Osteoblast (primary cell): ENCODE measurements around the gene DMD. TPM values are rescaled to one million over a fixed set of nuclear protein-coding genes. Genes with fewer than 3 reads are reported as not detected.

ENCODE experiments used
- DNase-seq: peaks from one replicate; pipeline ENCODE4 v3.0.0; 2011; ENCODE audit warnings: low spot score, mixed read lengths; ENCODE audit not compliant: insufficient read length; ENCODE audit errors: missing footprints
- H2AFZ ChIP-seq: 2 replicates; pipeline ENCODE4 v1.6.0; 2011; ENCODE audit warnings: mild to moderate bottlenecking, low read length
- H3K27ac ChIP-seq: 2 replicates; pipeline ENCODE4 v1.5.1; 2011; ENCODE audit warnings: mild to moderate bottlenecking, low read depth, low read length, moderate library complexity
- H3K27me3 ChIP-seq: 2 replicates; pipeline ENCODE4 v1.6.0; 2012; ENCODE audit warnings: mild to moderate bottlenecking, control low read depth, inconsistent platforms, low read length, moderate library complexity; ENCODE audit not compliant: insufficient read depth
- H3K36me3 ChIP-seq: 2 replicates; pipeline ENCODE4 v1.5.1; 2011; ENCODE audit warnings: mild to moderate bottlenecking, low read length, control low read depth, moderate library complexity; ENCODE audit not compliant: insufficient read depth
- H3K4me1 ChIP-seq: 2 replicates; pipeline ENCODE4 v1.5.1; 2011; ENCODE audit warnings: mild to moderate bottlenecking, low read length, control low read depth, moderate library complexity; ENCODE audit not compliant: insufficient read depth
- H3K4me2 ChIP-seq: 2 replicates; pipeline ENCODE4 v1.6.0; 2011; ENCODE audit warnings: mild to moderate bottlenecking, low read length; ENCODE audit not compliant: insufficient read depth
- H3K4me3 ChIP-seq: fragments of 200-600 bp; sonication (generic); 3 replicates; pipeline ENCODE4 v1.5.1; 2012; ENCODE audit warnings: mild to moderate bottlenecking, low read length, inconsistent platforms; ENCODE audit not compliant: insufficient read depth
- H3K79me2 ChIP-seq: 2 replicates; pipeline ENCODE4 v1.6.0; 2012; ENCODE audit warnings: mild to moderate bottlenecking, low read length, control low read depth, inconsistent platforms; ENCODE audit not compliant: insufficient read depth
- H3K9me3 ChIP-seq: 2 replicates; pipeline ENCODE4 v1.5.1; 2011; ENCODE audit warnings: low read depth, low read length, control low read depth
- H4K20me1 ChIP-seq: 2 replicates; pipeline ENCODE4 v1.6.0; 2012; ENCODE audit warnings: mild to moderate bottlenecking, low read length, control low read depth; ENCODE audit not compliant: insufficient read depth
- CTCF ChIP-seq: IDR thresholded peaks from 2 replicates; pipeline ENCODE4 v1.5.1; 2011; ENCODE audit warnings: mild to moderate bottlenecking, low read depth, low read length, moderate library complexity; ENCODE audit errors: extremely low read depth
- total RNA-seq: library from RNA; depleted of rRNA; stranded (reverse); fragments of >200 nt; gene quantifications from 2 replicates; pipeline ENCODE4 v1.2.3, GENCODE V29; 2012

The DMD gene
- total RNA-seq, 1 donor = 12.7 TPM

GRCh38 chrX:31190221-31190975, 2021.0 kb downstream of the DMD start:
- TF ChIP-seq CTCF = no peak
- no peaks in the 10 kb centered on the region for H3K27me3 ChIP-seq
- no peaks in the 10 kb centered on the region for H3K36me3 ChIP-seq
- no peak overlapping the region for H3K4me3 ChIP-seq
- H3K79me2 ChIP-seq = no peaks in the 10 kb centered on the region
- no peaks in the 10 kb centered on the region for H4K20me1 ChIP-seq
- DNase-seq = no peak
- no peaks in the 10 kb centered on the region for H3K9me3 ChIP-seq
- H3K27ac ChIP-seq = no peak overlapping the region
- no peak overlapping the region for H2AFZ ChIP-seq
- no peaks in the 10 kb centered on the region for H3K4me1 ChIP-seq
- H3K4me2 ChIP-seq = no peak overlapping the region

- no peak for DNase-seq
- Histone ChIP-seq H4K20me1 (no peaks in the 10 kb centered on the region), H3K9me3 (no peaks in the 10 kb centered on the region), H2AFZ (no peak overlapping the region), H3K36me3 (no peaks in the 10 kb centered on the region), H3K4me3 (no peak overlapping the region), H3K79me2 (no peaks in the 10 kb centered on the region), H3K27ac (no peak overlapping the region), H3K27me3 (no peaks in the 10 kb centered on the region), H3K4me1 (no peaks in the 10 kb centered on the region), H3K4me2 (no peak overlapping the region)
- no peak for TF ChIP-seq CTCF
Measured at GRCh38 chrX:31186693-31187338, 2024.5 kb downstream of the DMD start.

- no peaks in the 10 kb centered on the region for H3K4me1 ChIP-seq
- DNase-seq = no peak
- H2AFZ ChIP-seq = no peak overlapping the region
- H3K36me3 ChIP-seq = no peaks in the 10 kb centered on the region
- H3K27ac ChIP-seq = no peak overlapping the region
- H3K79me2 ChIP-seq = no peaks in the 10 kb centered on the region
- no peaks in the 10 kb centered on the region for H4K20me1 ChIP-seq
- H3K4me2 ChIP-seq = no peak overlapping the region
- H3K27me3 ChIP-seq = no peaks in the 10 kb centered on the region
- H3K9me3 ChIP-seq = no peaks in the 10 kb centered on the region
- no peak for TF ChIP-seq CTCF
- no peak overlapping the region for H3K4me3 ChIP-seq
Measured at GRCh38 chrX:31185884-31186283, 2025.5 kb downstream of the DMD start.

- Histone ChIP-seq H3K4me1 (no peaks in the 10 kb centered on the region), H3K79me2 (no peaks in the 10 kb centered on the region), H3K4me3 (no peak overlapping the region), H3K27me3 (no peaks in the 10 kb centered on the region), H3K4me2 (no peak overlapping the region), H4K20me1 (no peaks in the 10 kb centered on the region), H3K27ac (no peak overlapping the region), H3K36me3 (no peaks in the 10 kb centered on the region), H3K9me3 (no peaks in the 10 kb centered on the region), H2AFZ (no peak overlapping the region)
- no peak for TF ChIP-seq CTCF
- DNase-seq = no peak
Measured at GRCh38 chrX:31181377-31182000, 2029.9 kb downstream of the DMD start.
